WTC11 (cell line): ENCODE results near the gene CRX. TPM values are rescaled to one million over a fixed set of nuclear protein-coding genes. Genes with fewer than 3 reads are reported as not detected.
"Not testable (repeated sequence)": the region's sequence is repeated elsewhere in the genome, so short reads cannot be mapped to it uniquely, and the experiment has no call there.

Experiments used
- ATAC-seq: fragments of 200-7000 bp; cut with Tn5 transposase; 2 replicates; pipeline ENCODE4 v1.10.0; 2021; ENCODE audit warnings: mild to moderate bottlenecking, moderate library complexity
- Bru-seq: library from RNA; stranded (reverse); fragments of 400-500 nt; gene quantifications from one replicate; lab custom pipeline; 2021; lab: Mats Ljungman, UMichigan
- CTCF ChIA-PET: fragments of 300-600 bp; sonication (Branson Sonifier 250); formaldehyde crosslinking; loops from one replicate; lab custom pipeline; 2021; ENCODE audit warnings: antibody characterized with exemption; lab: Charles Lee
- POLR2A ChIA-PET: fragments of 350-600 bp; sonication (Branson Sonifier 250); formaldehyde crosslinking; loops from one replicate; lab custom pipeline; 2021; ENCODE audit warnings: antibody characterized with exemption; lab: Charles Lee
- DNase-seq: peaks from one replicate; pipeline ENCODE4 v3.0.0; 2021; ENCODE audit warnings: low spot score
- H3K27ac Mint-ChIP-seq: 2 replicates; pipeline ENCODE4 v1.8.0; 2021; ENCODE audit warnings: mixed read lengths
- H3K27me3 Mint-ChIP-seq: 2 replicates; pipeline ENCODE4 v1.8.0; 2021; ENCODE audit warnings: low read depth, mild to moderate bottlenecking, moderate library complexity, mixed read lengths
- H3K36me3 Mint-ChIP-seq: 2 replicates; pipeline ENCODE4 v1.8.0; 2021; ENCODE audit warnings: mixed read lengths
- H3K4me1 Mint-ChIP-seq: 2 replicates; pipeline ENCODE4 v1.8.0; 2022; ENCODE audit warnings: mixed read lengths
- H3K4me3 Mint-ChIP-seq: 2 replicates; pipeline ENCODE4 v1.8.0; 2021; ENCODE audit warnings: mild to moderate bottlenecking, moderate library complexity, mixed read lengths
- H3K9me3 Mint-ChIP-seq: 2 replicates; pipeline ENCODE4 v1.8.0; 2021; ENCODE audit warnings: mixed read lengths
- CREM ChIP-seq: sonication (generic); formaldehyde crosslinking; IDR thresholded peaks from 2 replicates; pipeline ENCODE4 v1.8.1; 2022; ENCODE audit warnings: mild to moderate bottlenecking, missing genetic modification reagents, moderate library complexity
- FOXK1 ChIP-seq: sonication (generic); formaldehyde crosslinking; IDR thresholded peaks from 2 replicates; pipeline ENCODE4 v1.8.0; 2022; ENCODE audit warnings: mild to moderate bottlenecking, moderate library complexity, missing genetic modification reagents
- GABPB1 ChIP-seq: sonication (generic); formaldehyde crosslinking; IDR thresholded peaks from 2 replicates; pipeline ENCODE4 v1.8.1; 2023; ENCODE audit warnings: mild to moderate bottlenecking, missing genetic modification reagents
- GTF2I ChIP-seq: fragments of 250-450 bp; sonication (Bioruptor Pico); conservative IDR thresholded peaks from 2 replicates; pipeline ENCODE4 v1.4.0; 2021; ENCODE audit warnings: mild to moderate bottlenecking
- HMGXB4 ChIP-seq: sonication (generic); formaldehyde crosslinking; IDR thresholded peaks from 2 replicates; pipeline ENCODE4 v1.8.1; 2023; ENCODE audit warnings: mild to moderate bottlenecking, moderate library complexity, missing genetic modification reagents
- KAT7 ChIP-seq: sonication (generic); formaldehyde crosslinking; IDR thresholded peaks from 2 replicates; pipeline ENCODE4 v1.8.1; 2023; ENCODE audit warnings: missing genetic modification reagents, mild to moderate bottlenecking, borderline replicate concordance
- MAX ChIP-seq: sonication (generic); formaldehyde crosslinking; IDR thresholded peaks from 2 replicates; pipeline ENCODE4 v1.8.0; 2022; ENCODE audit warnings: mild to moderate bottlenecking, missing genetic modification reagents
- MYBL2 ChIP-seq: sonication (generic); formaldehyde crosslinking; IDR thresholded peaks from 2 replicates; pipeline ENCODE4 v1.8.1; 2023; ENCODE audit warnings: mild to moderate bottlenecking, moderate library complexity, missing genetic modification reagents
- NFATC4 ChIP-seq: fragments of 250-450 bp; sonication (Bioruptor Pico); IDR thresholded peaks from 2 replicates; pipeline ENCODE4 v1.9.0; 2021; ENCODE audit warnings: mild to moderate bottlenecking
- NR2C2 ChIP-seq: sonication (generic); formaldehyde crosslinking; IDR thresholded peaks from 2 replicates; pipeline ENCODE4 v1.8.0; 2022; ENCODE audit warnings: mild to moderate bottlenecking, missing genetic modification reagents
- SP1 ChIP-seq: sonication (generic); formaldehyde crosslinking; conservative IDR thresholded peaks from 2 replicates; pipeline ENCODE4 v1.8.1; 2022; ENCODE audit warnings: missing genetic modification reagents
- TCF7 ChIP-seq: sonication (generic); formaldehyde crosslinking; IDR thresholded peaks from 2 replicates; pipeline ENCODE4 v1.8.0; 2022; ENCODE audit warnings: mild to moderate bottlenecking, low read depth, missing genetic modification reagents, moderate library complexity
- ZNF121 ChIP-seq: sonication (generic); formaldehyde crosslinking; IDR thresholded peaks from 2 replicates; pipeline ENCODE4 v1.8.0; 2023; ENCODE audit warnings: missing genetic modification reagents
- ZNF281 ChIP-seq: sonication (generic); formaldehyde crosslinking; IDR thresholded peaks from 2 replicates; pipeline ENCODE4 v1.8.0; 2023; ENCODE audit warnings: mild to moderate bottlenecking, missing genetic modification reagents
- long read RNA-seq, 3 experiments: library from RNA in 1 of 3; library from capped mRNA in 1 of 3; library from polyadenylated mRNA in 1 of 3; unstranded in 2 of 3; stranded (forward) in 1 of 3; transcript quantifications; one replicate each; pipeline ENCODE4 v2.0.0, GENCODE V29; 2021
- total RNA-seq: library from RNA; stranded (reverse); gene quantifications from 3 replicates; pipeline ENCODE4 v1.2.3, GENCODE V29; 2021
- TF ChIP-seq, protein P1 (sequence below): sonication (generic); formaldehyde crosslinking; IDR thresholded peaks from 2 replicates; pipeline ENCODE4 v1.8.0; 2023; ENCODE audit warnings: missing genetic modification reagents

The CRX gene
- total RNA-seq (0.17 to 0.53 TPM (median 0.25 TPM) in 3 replicates), Bru-seq, nascent RNA (percentile 13 among the genes with signal in this experiment)
- long read RNA-seq, experiment 1: 0 reads
- long read RNA-seq, experiment 2: 0 reads
- long read RNA-seq, experiment 3: 0 reads

- H3K36me3 Mint-ChIP-seq: 0 out of 2 replicates have a peak, but pooled peaks cover 2% of the 10 kb centered on the region
- POLR2A ChIA-PET: interaction anchor here (0.6 kb wide), 1 partner anchor 20 kb away, joined by 6 read pairs; no protein-coding TSS in a partner anchor
- ATAC-seq (peak; percentile 22), DNase-seq (no peak)
- H3K9me3 Mint-ChIP-seq: peaks cover 4% of the 10 kb centered on the region; the same call in 1 of the 2 replicates
- H3K4me1 Mint-ChIP-seq: peaks cover 34% of the 10 kb centered on the region
- H3K4me3 Mint-ChIP-seq: no peak within 1 kb of the TSS
- CTCF ChIA-PET: interaction anchor here (0.5 to 2.8 kb wide), 5 partner anchors 22 to 48 kb away, joined by 3 to 20 read pairs (median 4); no protein-coding TSS in a partner anchor
- peak; percentile 80 for TF ChIP-seq GTF2I (CRISPR knock-in tag)
- TF ChIP-seq NFATC4 (CRISPR knock-in tag): no peak
- no peak within 1 kb of the TSS for H3K27ac Mint-ChIP-seq
- H3K27me3 Mint-ChIP-seq: peaks cover 3% of the 10 kb centered on the region; the same call in 1 of the 2 replicates
These were observed at the start of gene CRX for GRCh38 chr19:47821460-47822020. Gene CRX (plus strand): TSS chr19:47821937. CDS start chr19:47834444, 12,507 bp downstream.

GRCh38 chr19:47776568-47776967, 45.2 kb upstream of the CRX start:
- H3K9me3 Mint-ChIP-seq: no peaks in the 10 kb centered on the region
- no peaks in the 10 kb centered on the region for H3K27me3 Mint-ChIP-seq
- peak overlapping the region; percentile 84 for H3K27ac Mint-ChIP-seq
- TF ChIP-seq TCF7 (CRISPR knock-in tag): no peak
- TF ChIP-seq FOXK1 (CRISPR knock-in tag): 0 out of 2 replicates have a peak, but pooled peaks have one; percentile 38
- CTCF ChIA-PET: interaction anchor here (0.9 to 2.0 kb wide), 4 partner anchors 11 to 73 kb away, joined by 3 to 18 read pairs (median 8); partner anchors contain the start of gene EHD2
- DNase-seq: no peak
- H3K4me3 Mint-ChIP-seq: peak overlapping the region; percentile 92
- POLR2A ChIA-PET: no interaction called here
- peaks cover 10% of the 10 kb centered on the region for H3K36me3 Mint-ChIP-seq
- H3K4me1 Mint-ChIP-seq: peaks cover 34% of the 10 kb centered on the region
- peak; percentile 5 for ATAC-seq

DNA sequence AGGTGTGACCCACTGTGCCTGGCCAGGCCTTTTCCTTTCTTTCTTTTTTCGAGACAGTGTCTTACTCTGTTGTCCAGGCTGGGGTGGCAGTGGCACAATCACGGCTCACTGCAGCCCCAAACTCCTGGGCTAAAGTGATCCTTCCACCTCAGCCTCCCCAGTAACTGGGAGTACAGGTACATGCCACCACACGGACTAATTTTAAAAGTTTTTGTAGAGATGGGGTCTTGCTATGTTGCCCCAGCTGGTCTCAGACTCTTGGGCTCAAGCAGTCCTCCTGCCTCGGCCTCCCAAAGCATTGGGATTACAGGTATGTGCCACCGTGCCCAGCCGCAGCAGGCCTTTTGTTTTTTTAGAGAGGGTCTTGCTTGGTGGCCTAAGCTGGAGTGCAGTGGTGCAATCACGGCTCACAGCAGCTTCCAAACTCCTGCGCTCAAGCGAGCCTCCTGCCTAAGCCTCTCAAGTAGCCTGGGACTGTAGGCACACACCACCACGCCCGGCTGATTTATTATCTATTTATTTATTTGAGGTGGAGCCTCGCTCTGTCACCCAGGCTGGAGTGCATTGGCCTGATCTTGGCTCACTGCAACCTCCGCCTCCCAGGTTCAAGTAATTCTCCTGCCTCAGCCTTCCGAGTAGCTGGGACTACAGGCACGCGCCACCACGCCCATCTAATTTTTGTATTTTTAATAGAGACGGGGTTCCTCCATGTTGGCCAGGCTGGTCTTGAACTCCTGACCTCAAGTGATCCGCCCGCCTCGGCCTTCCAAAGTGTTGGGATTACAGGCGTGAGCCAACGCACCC, 44.3 kb upstream of the CRX start:
- ATAC-seq, H3K9me3 Mint-ChIP-seq, DNase-seq, H3K27me3 Mint-ChIP-seq: not testable (repeated sequence)
- Mint-ChIP-seq H3K36me3 (peaks cover 19% of the 10 kb centered on the region), H3K27ac (peak overlapping the region; percentile 94), H3K4me3 (peak overlapping the region; percentile 92), H3K4me1 (peaks cover 36% of the 10 kb centered on the region)
- peak; percentile 99 for TF ChIP-seq ZNF121 (CRISPR knock-in tag)
- ChIA-PET CTCF (interaction anchor here (0.6 to 2.0 kb wide), 7 partner anchors 11 to 539 kb away, joined by 3 to 12 read pairs (median 4); no protein-coding TSS in a partner anchor), POLR2A (interaction anchor here (0.5 to 1.0 kb wide), 4 partner anchors 9 to 17 kb away, joined by 3 to 8 read pairs (median 6); no protein-coding TSS in a partner anchor)

GRCh38 chr19:47778049-47778953, 43.4 kb upstream of the CRX start, which contains the start of gene SELENOW:
Gene SELENOW (plus strand): TSS chr19:47778703. CDS start chr19:47778786, 83 bp downstream.
- Mint-ChIP-seq H3K4me3 (peak within 1 kb of the TSS; percentile 92), H3K9me3 (no peaks in the 10 kb centered on the region)
- CTCF ChIA-PET: interaction anchor here (0.6 to 2.0 kb wide), 7 partner anchors 10 to 540 kb away, joined by 3 to 12 read pairs (median 4); no protein-coding TSS in a partner anchor
- TF ChIP-seq, protein P1, sequence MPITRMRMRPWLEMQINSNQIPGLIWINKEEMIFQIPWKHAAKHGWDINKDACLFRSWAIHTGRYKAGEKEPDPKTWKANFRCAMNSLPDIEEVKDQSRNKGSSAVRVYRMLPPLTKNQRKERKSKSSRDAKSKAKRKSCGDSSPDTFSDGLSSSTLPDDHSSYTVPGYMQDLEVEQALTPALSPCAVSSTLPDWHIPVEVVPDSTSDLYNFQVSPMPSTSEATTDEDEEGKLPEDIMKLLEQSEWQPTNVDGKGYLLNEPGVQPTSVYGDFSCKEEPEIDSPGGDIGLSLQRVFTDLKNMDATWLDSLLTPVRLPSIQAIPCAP: 0 out of 2 replicates have a peak, but pooled peaks have one; percentile 23
- TF ChIP-seq HMGXB4 (CRISPR knock-in tag) (peak; percentile 55; the same call in 1 of the 2 replicates), NR2C2 (no peak), MYBL2 (peak; percentile 46; the same call in 1 of the 2 replicates), ZNF281 (CRISPR knock-in tag) (peak; percentile 8; the same call in 1 of the 2 replicates), MAX (peak; percentile 63), KAT7 (CRISPR knock-in tag) (peak; percentile 50; the same call in 1 of the 2 replicates), SP1 (CRISPR knock-in tag) (peak; percentile 99), GABPB1 (peak; percentile 6; the same call in 1 of the 2 replicates), CREM (CRISPR knock-in tag) (peak; percentile 51; the same call in 1 of the 2 replicates)

More at GRCh38 chr19:47778049-47778953, 43.4 kb upstream of the CRX start, which contains the start of gene SELENOW:
- ATAC-seq: peak; percentile 78
- POLR2A ChIA-PET: interaction anchor here (0.5 to 1.0 kb wide), 5 partner anchors 8 to 43 kb away, joined by 3 to 8 read pairs (median 4); no protein-coding TSS in a partner anchor
- Mint-ChIP-seq H3K4me1 (peaks cover 36% of the 10 kb centered on the region), H3K27ac (peak within 1 kb of the TSS; percentile 94), H3K36me3 (peaks cover 27% of the 10 kb centered on the region), H3K27me3 (no peaks in the 10 kb centered on the region)
- DNase-seq: peak; percentile 84
